ENCODE measurements around the gene SRCAP. TPM values are rescaled to one million over a fixed set of nuclear protein-coding genes. Genes with fewer than 3 reads are reported as not detected.

The SRCAP gene
- total RNA-seq, 1 experiment from 2014 or later: 22.0 TPM

- no peak for DNase-seq
- H3K27me3 ChIP-seq: no peaks in the 10 kb centered on the region
Measured at GRCh38 chr16:30745082-30745481, 46.1 kb downstream of the SRCAP start.

DNA sequence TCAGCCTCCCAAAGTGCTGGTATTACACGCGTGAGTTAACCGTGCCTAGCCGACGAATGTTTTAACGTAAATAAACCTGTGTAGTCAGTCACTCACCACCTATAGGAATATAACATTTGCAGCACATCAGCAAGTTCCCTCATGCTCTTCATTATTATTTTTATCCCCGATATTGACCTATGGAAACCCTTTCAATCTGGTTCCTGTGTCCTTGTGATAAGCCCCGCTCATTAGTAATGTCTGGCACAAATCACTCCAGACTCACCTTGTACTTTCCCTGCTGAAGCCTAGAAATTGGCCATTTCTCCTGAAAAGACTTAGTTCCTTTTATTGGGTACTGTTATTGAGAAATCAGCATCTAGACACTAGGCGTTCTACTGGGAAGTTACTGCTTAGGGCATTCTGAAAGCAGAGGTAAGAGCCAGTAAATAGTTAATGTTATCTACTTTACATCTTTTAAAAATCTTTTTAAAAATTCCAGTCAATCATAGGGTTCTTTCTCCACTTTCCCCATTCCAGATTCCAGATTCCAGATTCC, 47.7 kb downstream of the SRCAP start:
- no peak overlapping the region for H3K27ac ChIP-seq
- peaks cover 13% of the 10 kb centered on the region for H3K36me3 ChIP-seq

More at GRCh38 chr16:30745082-30745481, 46.1 kb downstream of the SRCAP start:
- no peak overlapping the region for H3K27ac ChIP-seq
- H3K9me3 ChIP-seq (replicated peaks): no peaks in the 10 kb centered on the region
- peaks cover 20% of the 10 kb centered on the region for H3K36me3 ChIP-seq
- H3K4me3 ChIP-seq: no peak overlapping the region
- H3K4me1 ChIP-seq: peaks cover 8% of the 10 kb centered on the region

DNA sequence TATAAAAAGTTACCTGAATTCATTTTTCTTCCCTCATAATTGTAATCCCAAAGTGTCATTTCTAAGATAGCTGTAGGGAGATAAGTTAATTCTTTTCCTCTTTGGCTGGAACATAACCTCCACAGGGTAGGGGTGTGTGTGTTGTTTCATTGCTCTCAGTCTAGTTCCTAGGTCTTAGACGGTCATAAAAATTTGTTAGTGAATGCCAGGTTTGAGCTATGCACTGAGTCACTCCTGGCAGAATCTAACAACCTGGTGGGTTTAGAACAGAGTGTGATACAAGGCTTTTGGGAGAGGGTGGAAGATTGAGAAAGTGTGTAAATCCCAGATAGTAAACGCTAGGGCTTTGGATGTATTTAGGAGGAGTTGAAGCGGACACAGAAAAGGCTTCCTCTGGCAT, 48.4 kb downstream of the SRCAP start:
- Histone ChIP-seq H3K27ac (peak overlapping the region; percentile 33; the same call in 1 of the 2 replicates), H3K4me3 (peak overlapping the region; percentile 80)
- DNase-seq: no peak

More for the DNA sequence above, 47.7 kb downstream of the SRCAP start:
- H3K4me1 ChIP-seq: no peaks in the 10 kb centered on the region
- no peak for DNase-seq
- H3K27me3 ChIP-seq: no peaks in the 10 kb centered on the region
- no peak overlapping the region for H3K4me3 ChIP-seq
- no peaks in the 10 kb centered on the region for H3K9me3 ChIP-seq (replicated peaks)

GRCh38 chr16:30747799-30748633, 49.0 kb downstream of the SRCAP start, which contains the start of gene PHKG2:
Gene PHKG2 (plus strand): TSS chr16:30748425. CDS start chr16:30748821, 396 bp downstream.
- H3K4me3 ChIP-seq: peak within 1 kb of the TSS; percentile 80
- H3K36me3 ChIP-seq: peaks cover 21% of the 10 kb centered on the region
- peak within 1 kb of the TSS; percentile 33; the same call in 1 of the 2 replicates for H3K27ac ChIP-seq
- no peaks in the 10 kb centered on the region for H3K9me3 ChIP-seq (replicated peaks)
- H3K27me3 ChIP-seq: no peaks in the 10 kb centered on the region
- no peaks in the 10 kb centered on the region for H3K4me1 ChIP-seq
- peak; percentile 99 to 100 for DNase-seq

More for the DNA sequence above, 48.4 kb downstream of the SRCAP start:
- Histone ChIP-seq H3K9me3 (replicated peaks) (no peaks in the 10 kb centered on the region), H3K36me3 (peaks cover 14% of the 10 kb centered on the region), H3K27me3 (no peaks in the 10 kb centered on the region), H3K4me1 (no peaks in the 10 kb centered on the region)

- Histone ChIP-seq H3K4me1 (no peaks in the 10 kb centered on the region), H3K36me3 (peaks cover 27% of the 10 kb centered on the region), H3K9me3 (replicated peaks) (no peaks in the 10 kb centered on the region), H3K4me3 (peak overlapping the region; percentile 80), H3K27ac (no peak overlapping the region), H3K27me3 (no peaks in the 10 kb centered on the region)
- peak; percentile 46 to 48 for DNase-seq
Measured at GRCh38 chr16:30748634-30749445, 49.9 kb downstream of the SRCAP start.

- no peaks in the 10 kb centered on the region for H3K4me1 ChIP-seq
- H3K27me3 ChIP-seq: no peaks in the 10 kb centered on the region
- peaks cover 24% of the 10 kb centered on the region for H3K36me3 ChIP-seq
- no peaks in the 10 kb centered on the region for H3K9me3 ChIP-seq (replicated peaks)
- DNase-seq: no peak
- H3K27ac ChIP-seq: no peak overlapping the region
- H3K4me3 ChIP-seq: no peak overlapping the region
Measured at GRCh38 chr16:30750201-30750600, 51.2 kb downstream of the SRCAP start.

DNA sequence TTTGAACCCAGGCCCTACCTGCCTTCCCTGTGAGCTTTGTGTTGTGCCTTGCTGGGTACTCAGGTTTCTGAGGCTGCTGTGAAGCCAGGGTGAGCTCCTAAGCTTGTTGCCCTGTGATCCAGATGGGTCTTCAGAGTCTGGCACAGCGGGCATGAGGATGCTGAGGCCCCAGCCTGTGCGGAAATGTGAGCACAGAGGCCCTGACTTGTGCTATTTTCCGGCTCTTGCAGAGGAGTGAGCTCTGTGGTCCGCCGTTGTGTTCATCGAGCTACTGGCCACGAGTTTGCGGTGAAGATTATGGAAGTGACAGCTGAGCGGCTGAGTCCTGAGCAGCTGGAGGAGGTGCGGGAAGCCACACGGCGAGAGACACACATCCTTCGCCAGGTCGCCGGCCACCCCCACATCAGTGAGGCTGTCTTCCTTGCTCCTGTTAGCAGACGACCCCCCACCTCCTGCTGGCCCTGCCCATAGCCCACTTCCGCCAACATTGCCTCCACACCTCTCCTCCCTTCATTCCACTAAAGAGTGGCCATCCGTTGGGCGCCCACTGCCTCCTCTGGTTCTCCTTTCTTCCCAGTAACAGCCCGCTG, 52.0 kb downstream of the SRCAP start:
- Histone ChIP-seq H3K36me3 (peaks cover 31% of the 10 kb centered on the region), H3K27me3 (no peaks in the 10 kb centered on the region), H3K4me3 (no peak overlapping the region), H3K4me1 (no peaks in the 10 kb centered on the region), H3K27ac (no peak overlapping the region), H3K9me3 (replicated peaks) (no peaks in the 10 kb centered on the region)
- no peak for DNase-seq

GRCh38 chr16:30753596-30753995, 54.6 kb downstream of the SRCAP start:
- Histone ChIP-seq H3K27ac (no peak overlapping the region), H3K4me1 (no peaks in the 10 kb centered on the region), H3K36me3 (peaks cover 33% of the 10 kb centered on the region)

DNA sequence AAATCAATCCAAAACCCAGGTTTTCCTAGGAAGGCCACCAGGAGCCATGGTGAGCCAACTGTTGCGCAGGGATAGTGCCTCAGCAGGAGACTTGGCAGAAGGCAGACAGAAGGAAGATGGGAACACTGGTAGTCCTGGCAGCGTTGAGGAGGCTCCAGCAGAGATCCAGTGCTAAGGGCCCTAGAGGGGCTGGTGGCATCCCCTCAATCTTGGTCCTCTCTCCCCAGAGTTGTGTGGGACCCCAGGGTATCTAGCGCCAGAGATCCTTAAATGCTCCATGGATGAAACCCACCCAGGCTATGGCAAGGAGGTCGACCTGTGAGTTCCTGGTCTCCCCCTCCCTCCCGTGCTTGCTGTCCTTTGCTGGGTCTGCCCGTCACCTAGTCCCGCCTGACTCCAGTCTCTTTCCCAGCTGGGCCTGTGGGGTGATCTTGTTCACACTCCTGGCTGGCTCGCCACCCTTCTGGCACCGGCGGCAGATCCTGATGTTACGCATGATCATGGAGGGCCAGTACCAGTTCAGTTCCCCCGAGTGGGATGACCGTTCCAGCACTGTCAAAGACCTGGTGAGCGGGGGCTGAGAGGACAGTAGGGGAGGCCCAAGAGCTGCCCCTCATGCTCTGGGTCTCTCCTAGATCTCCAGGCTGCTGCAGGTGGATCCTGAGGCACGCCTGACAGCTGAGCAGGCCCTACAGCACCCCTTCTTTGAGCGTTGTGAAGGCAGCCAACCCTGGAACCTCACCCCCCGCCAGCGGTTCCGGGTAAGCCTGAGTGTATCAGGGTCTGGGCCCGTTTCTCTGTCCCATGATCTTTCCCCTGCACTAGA, 57.2 kb downstream of the SRCAP start:
- Histone ChIP-seq H3K27me3 (no peaks in the 10 kb centered on the region), H3K36me3 (peaks cover 33% of the 10 kb centered on the region), H3K27ac (no peak overlapping the region), H3K4me3 (no peak overlapping the region), H3K9me3 (replicated peaks) (no peaks in the 10 kb centered on the region), H3K4me1 (0 out of 2 replicates have a peak, but pooled peaks cover 2% of the 10 kb centered on the region)
- DNase-seq: no peak

More at GRCh38 chr16:30753596-30753995, 54.6 kb downstream of the SRCAP start:
- no peaks in the 10 kb centered on the region for H3K27me3 ChIP-seq
- H3K4me3 ChIP-seq: no peak overlapping the region
- H3K9me3 ChIP-seq (replicated peaks): no peaks in the 10 kb centered on the region
- DNase-seq: no peak

- DNase-seq: no peak
- H3K4me3 ChIP-seq: no peak overlapping the region
Measured at GRCh38 chr16:30756781-30757100, 57.8 kb downstream of the SRCAP start.

GRCh38 chr16:30757316-30757715, 58.3 kb downstream of the SRCAP start:
- Histone ChIP-seq H3K36me3 (peaks cover 28% of the 10 kb centered on the region), H3K9me3 (replicated peaks) (no peaks in the 10 kb centered on the region), H3K27ac (no peak overlapping the region), H3K27me3 (no peaks in the 10 kb centered on the region), H3K4me1 (0 out of 2 replicates have a peak, but pooled peaks cover 2% of the 10 kb centered on the region), H3K4me3 (no peak overlapping the region)
- no peak for DNase-seq

More at GRCh38 chr16:30756781-30757100, 57.8 kb downstream of the SRCAP start:
- H3K36me3 ChIP-seq: peaks cover 28% of the 10 kb centered on the region
- H3K27ac ChIP-seq: no peak overlapping the region
- no peaks in the 10 kb centered on the region for H3K27me3 ChIP-seq
- H3K9me3 ChIP-seq (replicated peaks): no peaks in the 10 kb centered on the region
- H3K4me1 ChIP-seq: 0 out of 2 replicates have a peak, but pooled peaks cover 2% of the 10 kb centered on the region

DNA sequence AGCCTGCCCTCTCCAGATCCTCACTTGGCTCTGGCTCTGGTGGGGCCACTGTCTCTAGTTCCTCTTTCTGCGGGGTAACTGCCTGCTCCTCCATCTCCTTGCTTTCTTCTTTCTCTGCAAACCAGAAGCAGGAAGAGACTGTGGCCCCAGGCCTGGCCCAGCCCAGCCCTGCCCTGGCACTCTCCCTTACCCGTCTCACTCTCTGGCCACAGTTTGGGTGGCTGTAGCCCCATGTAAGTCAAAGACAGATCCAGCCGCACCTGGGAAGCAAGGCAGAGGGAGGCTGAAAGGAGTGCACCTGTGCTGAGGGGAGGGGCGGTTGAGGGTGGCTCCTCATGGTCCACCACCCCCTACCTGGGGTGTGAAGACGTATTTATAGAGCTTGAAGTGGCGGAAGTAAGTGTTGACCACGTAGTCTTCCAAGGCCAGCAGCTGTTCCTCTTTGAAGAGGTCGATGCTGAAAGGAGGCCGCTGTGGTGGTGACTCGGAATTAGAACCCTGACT, 60.1 kb downstream of the SRCAP start:
- no peaks in the 10 kb centered on the region for H3K27me3 ChIP-seq
- DNase-seq: no peak
- H3K36me3 ChIP-seq: peaks cover 16% of the 10 kb centered on the region
- peaks cover 5% of the 10 kb centered on the region; the same call in 1 of the 2 replicates for H3K4me1 ChIP-seq
- no peaks in the 10 kb centered on the region for H3K9me3 ChIP-seq (replicated peaks)
- H3K4me3 ChIP-seq: no peak overlapping the region
- H3K27ac ChIP-seq: no peak overlapping the region

GRCh38 chr16:30760001-30760559, 61.1 kb downstream of the SRCAP start:
- DNase-seq: no peak
- Histone ChIP-seq H3K27ac (no peak overlapping the region), H3K9me3 (replicated peaks) (no peaks in the 10 kb centered on the region), H3K4me1 (peaks cover 5% of the 10 kb centered on the region; the same call in 1 of the 2 replicates), H3K36me3 (peaks cover 22% of the 10 kb centered on the region), H3K4me3 (no peak overlapping the region), H3K27me3 (no peaks in the 10 kb centered on the region)

Measured in SJCRH30 (cell line).